Subcutaneous adipose tissue (tissue), 4 donors: ENCODE measurements around the gene XRCC6. TPM values are rescaled to one million over a fixed set of nuclear protein-coding genes. Genes with fewer than 3 reads are reported as not detected.

ENCODE experiments used
- total RNA-seq, 4 donors: library from RNA; depleted of rRNA; stranded (reverse); fragments of >200 nt; gene quantifications; one replicate each; pipeline ENCODE4 v1.1.0, GENCODE V29; 2016
- TF ChIP-seq, protein P1 (sequence below): fragments of 450-650 bp; IDR thresholded peaks from one replicate; pipeline ENCODE4 v1.5.1; 2016; ENCODE audit warnings: low read depth, mild to moderate bottlenecking, control low read depth, antibody characterized with exemption, moderate library complexity

The XRCC6 gene
- total RNA-seq, 4 donors from 2014 or later: 151 to 186 (median 169) TPM

DNA sequence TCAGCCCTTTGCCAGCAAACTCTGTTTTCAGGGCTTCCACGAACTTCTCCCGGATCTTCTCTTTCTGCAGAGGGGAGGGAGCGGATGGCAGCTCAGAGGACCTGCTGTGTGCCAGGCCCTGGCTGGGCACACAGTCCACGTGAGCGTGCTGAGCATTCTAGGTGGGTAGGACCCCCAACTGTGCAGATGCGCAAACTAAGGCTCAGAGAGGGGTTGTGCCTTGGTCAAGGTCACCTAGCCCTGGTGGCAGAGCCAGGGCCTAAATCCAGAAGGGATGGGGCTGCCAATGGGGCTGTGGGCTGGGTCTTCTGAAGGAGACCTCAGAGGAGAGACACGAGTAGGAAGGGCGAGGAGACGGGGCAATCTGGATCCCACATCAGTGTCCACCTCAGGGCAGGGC, 42.3 kb upstream of the XRCC6 start:
- TF ChIP-seq, protein P1, sequence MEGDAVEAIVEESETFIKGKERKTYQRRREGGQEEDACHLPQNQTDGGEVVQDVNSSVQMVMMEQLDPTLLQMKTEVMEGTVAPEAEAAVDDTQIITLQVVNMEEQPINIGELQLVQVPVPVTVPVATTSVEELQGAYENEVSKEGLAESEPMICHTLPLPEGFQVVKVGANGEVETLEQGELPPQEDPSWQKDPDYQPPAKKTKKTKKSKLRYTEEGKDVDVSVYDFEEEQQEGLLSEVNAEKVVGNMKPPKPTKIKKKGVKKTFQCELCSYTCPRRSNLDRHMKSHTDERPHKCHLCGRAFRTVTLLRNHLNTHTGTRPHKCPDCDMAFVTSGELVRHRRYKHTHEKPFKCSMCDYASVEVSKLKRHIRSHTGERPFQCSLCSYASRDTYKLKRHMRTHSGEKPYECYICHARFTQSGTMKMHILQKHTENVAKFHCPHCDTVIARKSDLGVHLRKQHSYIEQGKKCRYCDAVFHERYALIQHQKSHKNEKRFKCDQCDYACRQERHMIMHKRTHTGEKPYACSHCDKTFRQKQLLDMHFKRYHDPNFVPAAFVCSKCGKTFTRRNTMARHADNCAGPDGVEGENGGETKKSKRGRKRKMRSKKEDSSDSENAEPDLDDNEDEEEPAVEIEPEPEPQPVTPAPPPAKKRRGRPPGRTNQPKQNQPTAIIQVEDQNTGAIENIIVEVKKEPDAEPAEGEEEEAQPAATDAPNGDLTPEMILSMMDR: no peak

DNA sequence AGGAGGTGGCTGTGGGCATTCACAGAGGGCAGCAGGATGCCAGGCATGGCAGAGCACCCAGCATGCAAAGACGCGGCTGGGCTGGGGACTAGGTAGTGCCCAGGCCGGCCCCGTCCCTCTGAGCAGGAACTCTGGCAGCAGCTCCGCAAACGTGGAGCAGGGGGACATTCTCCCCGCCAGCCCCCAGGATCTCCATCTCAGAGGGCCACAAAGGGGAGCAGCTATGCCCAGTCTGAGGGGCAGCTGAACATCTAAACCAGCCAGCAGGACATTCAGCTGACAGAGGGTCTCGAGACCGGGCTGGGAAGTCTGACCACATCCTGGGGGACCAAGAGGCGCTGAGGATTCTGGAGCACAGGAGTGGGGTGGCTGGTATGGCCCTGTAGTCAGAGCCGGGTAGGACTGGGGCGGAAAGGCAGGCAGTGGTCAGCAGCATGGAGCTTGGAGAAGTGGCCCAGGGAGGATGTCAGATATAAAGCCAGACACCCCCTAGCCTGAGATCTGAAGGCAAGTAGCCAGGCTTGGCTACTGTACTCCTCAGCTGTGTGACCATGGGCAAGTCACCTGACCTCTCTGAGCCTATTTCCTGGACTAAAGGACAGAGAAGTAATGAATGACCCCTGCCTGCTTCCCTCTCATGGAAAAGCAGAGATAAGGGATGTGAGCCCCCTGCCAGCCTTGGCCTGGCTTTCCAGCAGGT, 41.6 kb upstream of the XRCC6 start:
- TF ChIP-seq, protein P1: no peak

DNA sequence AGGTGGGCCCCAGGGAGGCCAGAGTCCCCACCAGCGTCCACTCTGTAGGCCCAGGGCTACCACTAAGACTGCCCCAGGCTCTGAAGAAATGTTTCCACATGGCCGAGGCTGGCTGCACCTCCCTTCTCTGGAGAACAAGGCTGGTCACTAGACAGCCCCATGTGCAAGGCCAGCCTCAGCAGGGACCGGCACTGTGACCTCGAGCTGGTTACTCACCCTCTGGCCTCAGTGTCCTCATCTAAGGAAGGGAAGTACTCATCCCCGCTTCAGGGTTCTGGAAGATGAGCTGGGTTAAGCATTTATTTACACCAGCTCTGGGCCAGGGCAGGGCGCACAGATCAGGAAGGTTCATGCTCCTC, 41.1 kb upstream of the XRCC6 start:
- TF ChIP-seq, protein P1: no peak

DNA sequence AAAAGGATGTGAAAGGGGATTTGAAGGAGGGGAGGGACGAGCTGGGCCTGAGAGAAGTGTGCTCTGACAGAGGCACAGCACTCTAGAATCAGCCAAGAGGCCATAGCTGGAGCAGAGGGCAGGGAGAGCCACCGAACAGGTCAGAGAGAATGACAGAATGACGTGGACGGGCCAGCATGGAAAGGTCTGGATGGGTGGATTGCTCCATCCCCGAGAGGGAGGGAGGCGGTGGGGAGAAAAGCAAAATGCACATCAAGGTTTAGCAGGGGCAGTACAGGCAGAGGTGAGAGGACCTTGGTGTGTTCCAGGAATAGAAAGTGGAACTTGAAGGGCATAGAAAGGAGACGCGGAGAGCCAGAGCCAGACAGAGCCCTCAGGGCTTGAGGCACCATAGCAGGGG, 38.4 kb upstream of the XRCC6 start:
- TF ChIP-seq, protein P1: no peak

DNA sequence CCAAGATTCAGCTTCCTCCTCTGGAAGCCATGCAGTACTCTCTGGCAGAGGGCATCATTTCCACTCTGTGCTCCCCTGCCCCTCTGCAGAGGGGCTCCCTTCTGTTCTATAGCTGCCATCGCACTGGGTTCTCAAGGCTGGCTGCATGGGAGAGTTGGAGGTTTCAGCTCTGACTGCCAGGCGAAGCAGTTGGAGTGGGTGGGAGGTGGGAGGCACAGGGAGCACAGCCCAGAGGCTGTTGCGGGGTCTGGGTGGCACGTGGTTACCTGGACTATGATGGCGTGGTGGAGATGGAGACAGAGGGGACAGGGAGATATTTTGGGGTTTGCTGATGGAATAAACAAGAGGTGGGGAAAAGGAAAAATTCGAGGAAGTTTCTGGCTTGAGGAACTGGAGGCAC, 36.2 kb upstream of the XRCC6 start:
- TF ChIP-seq, protein P1: no peak

DNA sequence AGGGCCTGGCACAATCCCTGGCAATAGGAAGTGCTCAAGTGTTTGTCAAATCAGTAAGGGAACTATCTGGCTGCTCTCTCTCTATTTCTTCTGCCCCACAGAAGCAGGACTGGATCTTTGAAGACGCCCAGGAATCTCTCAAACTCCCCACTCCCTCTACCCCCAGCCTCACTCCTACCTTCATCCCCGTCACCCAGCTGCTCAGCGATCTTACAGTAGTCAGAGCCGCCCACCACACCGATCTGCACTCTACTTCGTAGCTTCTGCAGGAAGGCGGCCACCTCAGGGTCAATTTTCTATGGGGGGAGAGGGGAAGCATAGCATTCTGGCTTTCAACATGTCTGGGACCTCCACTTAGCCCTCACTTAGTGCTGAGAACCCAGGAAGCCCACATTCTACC, 35.2 kb upstream of the XRCC6 start:
- TF ChIP-seq, protein P1: no peak

DNA sequence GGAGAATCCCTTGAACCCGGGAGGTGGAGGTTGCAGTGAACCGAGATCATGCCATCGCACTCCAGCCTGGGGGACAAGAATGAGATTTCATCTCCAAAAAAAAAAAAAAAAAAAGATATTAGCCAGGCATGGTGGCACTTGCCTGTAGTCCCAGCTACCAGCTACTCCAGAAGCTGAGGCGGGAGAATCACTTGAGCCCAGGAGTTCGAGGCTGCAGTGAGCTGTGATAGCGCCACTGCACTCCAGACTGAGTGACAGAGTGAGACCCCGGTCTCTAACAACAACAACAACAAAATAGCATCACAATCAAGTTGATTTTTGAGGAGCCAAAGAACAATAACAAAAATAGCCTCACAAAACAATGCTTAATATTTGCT, 33.8 kb upstream of the XRCC6 start:
- TF ChIP-seq, protein P1: no peak
